ENCODE results near the gene PFDN5. TPM values are rescaled to one million over a fixed set of nuclear protein-coding genes. Genes with fewer than 3 reads are reported as not detected.

PFDN5 gene
- total and polyA plus RNA-seq, 9 of the 15 experiments (the other 6 are each of a cell fraction or from before 2014, with no cell fraction given): 361 to 1,636 (median 742) TPM

DNA sequence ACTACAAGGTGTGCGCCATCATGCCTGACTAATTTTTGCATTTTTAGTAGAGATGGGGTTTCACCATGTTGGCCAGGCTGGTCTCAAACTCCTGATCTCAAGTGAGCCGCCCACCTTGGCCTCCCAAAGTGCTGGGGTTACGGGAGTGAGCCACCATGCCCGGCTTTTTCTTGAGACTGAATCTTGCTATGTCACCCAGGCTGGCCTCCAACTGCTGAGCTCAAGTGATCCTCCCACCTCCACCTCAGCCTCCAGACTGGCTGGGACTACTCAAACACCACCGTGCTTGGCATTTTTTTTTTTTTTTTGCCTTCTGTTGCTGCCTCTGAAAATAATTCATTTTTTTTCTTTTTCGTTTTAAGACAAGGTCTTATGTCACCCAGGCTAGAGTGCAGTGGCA lies 35.5 kb upstream of the PFDN5 start:
- Histone ChIP-seq H3K9ac (ENCODE audit: insufficient read depth in 1 of 2, low read depth in 2 of 2, low read length in 2 of 2) (no peak overlapping the region; a peak in 1 of 4 replicates), H4K20me1 (replicated peaks; ENCODE audit: control insufficient read depth, insufficient read depth, low read length) (no peaks in the 10 kb centered on the region), H2AFZ (ENCODE audit: low read depth, low read length) (peak overlapping the region; percentile 53; the same call in 1 of the 2 replicates), H3K4me1 (replicated peaks in 1 of 2; ENCODE audit: control insufficient read depth in 2 of 2, insufficient read depth in 2 of 2, low read length in 2 of 2) (peaks cover 13 to 17% of the 10 kb centered on the region in 2 experiments; a peak in 4 of 5 replicates), H3K27me3 (ENCODE audit: control insufficient read depth in 2 of 2, insufficient read depth in 2 of 2, low read length in 2 of 2) (no peaks in the 10 kb centered on the region), H3K79me2 (ENCODE audit: control insufficient read depth, insufficient read depth, low read length) (peaks cover 1% of the 10 kb centered on the region; the same call in 1 of the 3 replicates), H3K9me3 (replicated peaks; ENCODE audit: control insufficient read depth, insufficient read depth, low read depth, low read length) (no peaks in the 10 kb centered on the region), H3K4me2 (ENCODE audit: insufficient read depth, low read length) (no peak overlapping the region), H3K36me3 (ENCODE audit: control insufficient read depth, insufficient read depth, low read length) (peaks cover 2% of the 10 kb centered on the region; the same call in 1 of the 3 replicates), H3K9me1 (ENCODE audit: control insufficient read depth, insufficient read depth, low read length) (no peaks in the 10 kb centered on the region), H3K4me3 (no peak overlapping the region), H3K27ac (ENCODE audit: extremely low read depth, low read depth, low read length) (peak overlapping the region; percentile 8; the same call in 1 of the 3 replicates)
- BruUV-seq (replicated peaks): no TSS peak
- DNase-seq (ENCODE audit: extremely low read depth in 1 of 4, low spot score in 3 of 4): peak in 1 of 4 experiments; percentile 50
- ChIA-PET POLR2A (interaction anchor here (0.6 kb wide), 1 partner anchor 32 kb away, joined by 7 read pairs; no protein-coding TSS in a partner anchor), CTCF (ENCODE audit: low intra/inter-chr PET ratio) (no interaction called here)
- peak; percentile 40; the same call in 1 of the 2 replicates for TF ChIP-seq ZNF384 (IDR thresholded peaks at IDR 0.05; ENCODE audit: low read depth, low read length)
- no peak for TF ChIP-seq FOXK1 (CRISPR knock-in tag; IDR thresholded peaks at IDR 0.05; ENCODE audit: borderline replicate concordance)
- TF ChIP-seq, protein P1, sequence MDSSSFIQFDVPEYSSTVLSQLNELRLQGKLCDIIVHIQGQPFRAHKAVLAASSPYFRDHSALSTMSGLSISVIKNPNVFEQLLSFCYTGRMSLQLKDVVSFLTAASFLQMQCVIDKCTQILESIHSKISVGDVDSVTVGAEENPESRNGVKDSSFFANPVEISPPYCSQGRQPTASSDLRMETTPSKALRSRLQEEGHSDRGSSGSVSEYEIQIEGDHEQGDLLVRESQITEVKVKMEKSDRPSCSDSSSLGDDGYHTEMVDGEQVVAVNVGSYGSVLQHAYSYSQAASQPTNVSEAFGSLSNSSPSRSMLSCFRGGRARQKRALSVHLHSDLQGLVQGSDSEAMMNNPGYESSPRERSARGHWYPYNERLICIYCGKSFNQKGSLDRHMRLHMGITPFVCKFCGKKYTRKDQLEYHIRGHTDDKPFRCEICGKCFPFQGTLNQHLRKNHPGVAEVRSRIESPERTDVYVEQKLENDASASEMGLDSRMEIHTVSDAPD (CRISPR knock-in tag; IDR thresholded peaks at IDR 0.05): no peak
- TF ChIP-seq, protein P2, sequence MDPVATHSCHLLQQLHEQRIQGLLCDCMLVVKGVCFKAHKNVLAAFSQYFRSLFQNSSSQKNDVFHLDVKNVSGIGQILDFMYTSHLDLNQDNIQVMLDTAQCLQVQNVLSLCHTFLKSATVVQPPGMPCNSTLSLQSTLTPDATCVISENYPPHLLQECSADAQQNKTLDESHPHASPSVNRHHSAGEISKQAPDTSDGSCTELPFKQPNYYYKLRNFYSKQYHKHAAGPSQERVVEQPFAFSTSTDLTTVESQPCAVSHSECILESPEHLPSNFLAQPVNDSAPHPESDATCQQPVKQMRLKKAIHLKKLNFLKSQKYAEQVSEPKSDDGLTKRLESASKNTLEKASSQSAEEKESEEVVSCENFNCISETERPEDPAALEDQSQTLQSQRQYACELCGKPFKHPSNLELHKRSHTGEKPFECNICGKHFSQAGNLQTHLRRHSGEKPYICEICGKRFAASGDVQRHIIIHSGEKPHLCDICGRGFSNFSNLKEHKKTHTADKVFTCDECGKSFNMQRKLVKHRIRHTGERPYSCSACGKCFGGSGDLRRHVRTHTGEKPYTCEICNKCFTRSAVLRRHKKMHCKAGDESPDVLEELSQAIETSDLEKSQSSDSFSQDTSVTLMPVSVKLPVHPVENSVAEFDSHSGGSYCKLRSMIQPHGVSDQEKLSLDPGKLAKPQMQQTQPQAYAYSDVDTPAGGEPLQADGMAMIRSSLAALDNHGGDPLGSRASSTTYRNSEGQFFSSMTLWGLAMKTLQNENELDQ (CRISPR knock-in tag; IDR thresholded peaks at IDR 0.05; ENCODE audit: borderline replicate concordance): no peak
- TF ChIP-seq KLF13 (tag; IDR thresholded peaks at IDR 0.05; ENCODE audit: borderline replicate concordance, low read depth): no peak
- peak; percentile 35 for TF ChIP-seq EGR1 (conservative IDR thresholded peaks at IDR 0.05)
- peak; percentile 41; the same call in 1 of the 2 replicates for TF ChIP-seq ZNF316 (IDR thresholded peaks at IDR 0.05)
- TF ChIP-seq NFE2 (IDR thresholded peaks at IDR 0.05; ENCODE audit: low read depth): peak; percentile 65
- intact Hi-C loops (cut with micrococcal nuclease): no loop called here
- peak; percentile 69 for FAIRE-seq
- peak; percentile 66 for ATAC-seq
- WGBS (ENCODE audit: insufficient coverage, low coverage, missing lambda C conversion rate): 42% methylated on average over 6 of the region's 6 CpGs
- in situ Hi-C loops (cut with MboI): no loop called here

Measured in K562 (cell line).